Epithelial cell of esophagus (primary cell): Measurements from ENCODE around the gene NEK4.
"Not testable (repeated sequence)": the region's sequence is repeated elsewhere in the genome, so short reads cannot be mapped to it uniquely, and the experiment has no call there.

Experiments used
- DNase-seq: peaks from one replicate; pipeline ENCODE4 v3.0.0; 2010; ENCODE audit warnings: low read depth
- H3K4me3 ChIP-seq: 2 replicates; pipeline ENCODE4 v1.5.1; 2011; ENCODE audit warnings: mild to moderate bottlenecking, low read length, control low read depth
- TF ChIP-seq, protein P1 (sequence below): IDR thresholded peaks from 2 replicates; pipeline ENCODE4 v1.5.1; 2011; ENCODE audit warnings: low read depth, mild to moderate bottlenecking, low read length, control low read depth, inconsistent platforms; ENCODE audit not compliant: insufficient read depth; ENCODE audit errors: missing control alignments

The NEK4 gene

DNA sequence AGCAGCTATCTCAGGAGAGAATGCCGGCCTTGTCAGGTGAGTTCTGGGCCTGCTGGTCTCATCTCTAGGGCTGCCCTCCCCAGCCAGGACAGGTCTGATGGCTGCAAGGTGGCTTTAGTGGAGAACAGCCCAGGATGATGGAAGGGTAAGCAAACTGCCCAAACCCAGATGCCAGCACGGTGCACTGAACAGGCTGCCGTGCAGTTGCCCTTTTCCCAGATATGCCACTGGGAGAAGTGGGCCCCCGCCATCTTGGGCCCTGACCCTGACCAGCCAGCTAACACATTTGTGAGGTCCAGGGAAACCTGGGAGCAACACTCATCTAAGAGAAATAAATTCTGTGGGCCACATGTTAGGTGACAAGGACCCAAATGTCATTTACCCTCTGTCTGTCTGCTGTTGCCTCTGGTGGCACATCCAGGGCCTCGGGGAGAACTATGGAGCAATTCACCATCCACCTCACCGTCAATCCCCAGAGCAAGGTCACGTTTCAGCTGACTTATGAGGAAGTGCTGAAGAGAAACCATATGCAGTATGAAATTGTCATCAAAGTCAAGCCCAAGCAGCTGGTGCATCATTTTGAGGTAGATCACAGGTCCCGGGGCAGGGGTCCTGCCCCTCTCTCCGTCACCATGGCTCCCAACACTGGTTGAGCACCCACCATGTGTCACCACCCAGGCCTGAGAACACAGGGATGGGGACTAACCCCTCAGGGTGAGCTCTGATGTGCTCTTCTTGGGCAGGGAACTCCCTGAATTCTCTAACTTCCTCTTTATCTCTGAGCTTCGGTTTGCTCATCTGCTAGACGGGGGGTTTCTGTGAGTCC, 8.5 kb upstream of the NEK4 start:
- no peak overlapping the region for H3K4me3 ChIP-seq
- TF ChIP-seq, protein P1, sequence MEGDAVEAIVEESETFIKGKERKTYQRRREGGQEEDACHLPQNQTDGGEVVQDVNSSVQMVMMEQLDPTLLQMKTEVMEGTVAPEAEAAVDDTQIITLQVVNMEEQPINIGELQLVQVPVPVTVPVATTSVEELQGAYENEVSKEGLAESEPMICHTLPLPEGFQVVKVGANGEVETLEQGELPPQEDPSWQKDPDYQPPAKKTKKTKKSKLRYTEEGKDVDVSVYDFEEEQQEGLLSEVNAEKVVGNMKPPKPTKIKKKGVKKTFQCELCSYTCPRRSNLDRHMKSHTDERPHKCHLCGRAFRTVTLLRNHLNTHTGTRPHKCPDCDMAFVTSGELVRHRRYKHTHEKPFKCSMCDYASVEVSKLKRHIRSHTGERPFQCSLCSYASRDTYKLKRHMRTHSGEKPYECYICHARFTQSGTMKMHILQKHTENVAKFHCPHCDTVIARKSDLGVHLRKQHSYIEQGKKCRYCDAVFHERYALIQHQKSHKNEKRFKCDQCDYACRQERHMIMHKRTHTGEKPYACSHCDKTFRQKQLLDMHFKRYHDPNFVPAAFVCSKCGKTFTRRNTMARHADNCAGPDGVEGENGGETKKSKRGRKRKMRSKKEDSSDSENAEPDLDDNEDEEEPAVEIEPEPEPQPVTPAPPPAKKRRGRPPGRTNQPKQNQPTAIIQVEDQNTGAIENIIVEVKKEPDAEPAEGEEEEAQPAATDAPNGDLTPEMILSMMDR = no peak
- DNase-seq = no peak

DNA sequence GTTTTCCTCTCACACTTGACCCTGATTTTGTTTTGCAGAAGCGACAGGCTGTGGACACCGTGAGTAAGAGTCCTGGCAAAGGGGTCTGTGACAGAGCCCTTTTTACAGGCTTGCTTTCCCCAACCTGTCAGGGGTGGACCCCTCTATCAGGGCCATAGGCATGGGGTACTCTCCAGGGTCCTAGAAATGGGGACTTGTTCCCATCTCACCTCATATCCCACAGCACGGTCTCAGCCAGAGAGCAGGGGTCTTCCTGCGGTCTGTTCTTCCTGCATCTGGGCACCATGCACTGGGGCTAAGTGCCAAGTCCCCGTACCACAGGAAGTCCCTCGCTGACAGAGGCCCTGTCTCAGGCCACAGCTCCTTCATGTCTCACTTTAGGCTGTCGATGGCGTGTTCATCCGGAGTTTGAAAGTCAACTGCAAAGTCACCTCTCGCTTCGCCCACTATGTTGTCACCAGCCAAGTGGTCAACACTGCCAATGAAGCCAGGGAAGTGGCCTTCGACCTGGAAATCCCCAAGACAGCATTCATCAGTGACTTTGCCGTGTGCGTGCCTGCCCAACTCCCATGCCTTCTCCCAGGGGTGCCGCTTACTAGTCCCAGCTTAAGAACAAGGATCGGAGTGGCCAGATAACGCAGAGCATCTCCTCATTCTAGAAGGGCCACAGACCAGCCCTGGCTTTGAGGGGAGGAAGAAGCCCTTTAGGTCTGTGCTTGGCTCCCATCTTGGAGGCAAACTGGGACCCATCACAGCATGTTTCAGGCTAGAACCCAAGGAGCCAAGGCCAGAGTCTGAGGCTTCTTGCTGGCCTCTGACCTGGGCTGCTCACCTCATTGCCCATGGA, 7.4 kb upstream of the NEK4 start:
- H3K4me3 ChIP-seq = no peak overlapping the region
- DNase-seq = no peak

DNA sequence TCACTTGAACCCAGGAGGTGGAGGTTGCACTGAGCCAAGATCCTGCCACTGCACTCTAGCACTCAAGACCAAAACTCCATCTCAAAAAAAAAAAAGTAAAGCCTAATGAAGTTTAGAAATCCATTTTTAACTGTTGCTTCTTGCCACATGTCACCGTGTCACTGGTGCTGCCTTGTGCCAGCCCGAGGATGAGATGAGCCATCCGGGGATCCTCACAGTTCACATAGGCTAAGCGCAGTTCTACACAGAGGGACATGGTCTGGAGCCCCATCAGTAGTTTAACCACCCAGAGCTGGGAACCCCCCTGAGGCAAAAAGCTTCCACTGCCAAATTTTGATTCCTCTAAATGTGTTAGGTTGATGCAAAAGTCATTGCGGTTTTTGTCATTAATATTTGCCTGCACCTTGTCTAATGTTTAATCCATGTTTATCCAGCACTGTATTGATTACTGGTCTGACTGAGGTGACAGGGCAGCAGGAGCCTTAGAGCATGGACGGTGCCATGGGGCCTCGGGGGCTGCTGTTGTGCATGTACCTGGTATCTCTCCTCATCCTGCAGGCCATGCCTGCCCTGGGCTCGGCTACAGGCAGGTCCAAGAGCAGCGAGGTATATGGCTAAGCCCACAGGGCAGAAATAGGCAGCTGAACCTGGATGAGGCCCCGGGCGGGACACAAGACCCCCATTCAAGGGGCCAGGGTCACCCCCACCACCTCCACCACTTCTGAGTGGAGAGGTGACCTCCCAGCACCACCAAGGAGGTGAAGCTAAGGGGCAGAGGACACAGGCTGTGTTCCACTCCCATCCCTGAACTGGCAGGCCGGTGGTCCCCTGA, 6.6 kb upstream of the NEK4 start, which contains the start of gene ITIH1:
ITIH1 (plus strand) TSS at position 473 of the 832 bp plus-strand sequence; CDS start at position 490, 17 bp downstream.
- no peak for DNase-seq
- H3K4me3 ChIP-seq = no peak within 1 kb of the TSS
- TF ChIP-seq, protein P1 = no peak

More for the DNA sequence above, 7.4 kb upstream of the NEK4 start:
- TF ChIP-seq, protein P1 = no peak

DNA sequence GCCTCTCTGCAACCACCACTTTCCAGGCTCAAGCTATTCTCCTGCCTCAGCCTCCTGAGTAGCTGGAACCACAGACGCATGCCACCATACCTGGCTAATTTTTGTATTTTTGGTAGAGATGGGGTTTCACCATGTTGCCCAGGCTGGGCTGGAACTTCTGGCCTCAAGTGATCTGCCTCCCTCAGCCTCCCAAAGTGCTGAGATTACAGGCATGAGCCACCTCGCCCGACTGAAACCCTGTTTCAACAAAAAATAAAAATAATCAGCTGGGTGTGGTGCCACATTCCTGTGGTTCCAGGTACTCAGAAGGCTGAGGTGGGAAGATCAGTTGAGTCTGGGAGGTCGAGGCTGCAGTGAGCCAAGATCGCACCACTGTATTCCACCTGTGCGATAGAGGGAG, 5.7 kb upstream of the NEK4 start:
- DNase-seq = peak; percentile 11
- not testable (repeated sequence) for H3K4me3 ChIP-seq

DNA sequence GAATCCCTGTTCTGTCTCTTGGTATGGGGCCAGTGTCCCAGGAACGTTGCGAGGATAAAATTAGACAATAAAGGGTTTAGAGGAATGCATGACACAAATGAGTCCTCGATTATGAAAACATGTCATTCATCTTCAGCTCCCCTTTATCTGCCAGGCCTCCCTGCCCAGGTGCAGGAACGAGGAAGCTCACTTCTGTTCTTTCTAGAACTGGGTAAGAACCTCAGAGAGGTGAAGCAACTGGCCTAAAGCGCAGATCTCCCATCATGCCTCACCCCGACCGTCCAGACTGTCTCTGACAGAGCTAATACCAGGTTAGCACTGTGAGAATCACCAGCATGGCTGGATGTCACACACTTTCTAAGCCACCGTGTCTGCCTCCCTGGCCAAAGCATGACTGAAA, 5.1 kb upstream of the NEK4 start:
- H3K4me3 ChIP-seq = no peak overlapping the region
- no peak for DNase-seq
- TF ChIP-seq, protein P1 = no peak

DNA sequence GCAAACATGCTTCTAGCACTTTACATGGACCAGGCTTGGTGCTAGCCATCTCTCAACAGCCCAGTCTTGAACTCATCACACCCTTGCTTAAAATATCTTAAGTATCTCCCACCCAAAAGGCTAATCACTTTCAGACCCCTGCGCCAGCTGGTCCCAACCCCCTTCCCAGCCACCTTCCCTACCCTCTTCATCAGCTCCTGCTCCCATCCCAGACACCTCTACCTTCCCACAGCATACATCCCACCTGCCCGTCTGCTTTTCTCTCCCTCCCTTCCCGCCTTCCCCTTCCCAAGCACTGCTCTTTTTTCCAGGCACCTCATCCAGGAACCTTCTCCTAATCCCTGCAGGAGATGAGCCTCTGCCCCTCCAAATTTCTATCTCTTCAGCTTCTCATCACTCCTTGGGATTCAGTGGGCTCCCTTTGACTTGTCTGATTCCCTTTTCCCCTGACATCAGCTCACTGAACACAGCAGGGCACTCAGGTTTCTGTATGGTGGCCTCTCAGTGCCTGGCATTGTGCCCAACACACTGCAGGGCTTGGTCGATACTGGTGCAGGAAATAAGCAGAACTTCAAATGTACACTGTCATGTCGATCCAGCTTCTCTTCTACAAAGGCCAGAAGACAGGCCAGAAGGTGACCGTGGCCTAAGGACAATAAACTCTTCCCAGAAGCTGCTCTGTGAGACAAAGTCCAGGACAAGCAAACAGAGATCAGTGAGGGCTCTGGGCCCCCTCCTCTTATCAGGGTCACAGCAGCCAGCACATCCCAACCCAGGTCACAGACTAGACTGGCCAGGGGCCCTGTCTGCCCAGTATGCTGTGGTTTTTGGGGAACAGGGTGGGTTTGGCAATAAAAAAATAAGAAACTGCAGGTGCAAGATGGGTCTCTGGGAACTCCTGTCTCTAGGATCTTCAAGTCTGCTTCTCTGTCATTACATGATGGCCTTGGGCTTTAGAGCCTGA, 4.4 kb upstream of the NEK4 start:
- no peak overlapping the region for H3K4me3 ChIP-seq
- DNase-seq = no peak
- TF ChIP-seq, protein P1 = no peak
